GM23248 (cell line): ENCODE measurements around the gene IP6K3. TPM values are rescaled to one million over a fixed set of nuclear protein-coding genes. Genes with fewer than 3 reads are reported as not detected.

ENCODE experiments used
- DNase-seq: peaks from one replicate; pipeline ENCODE4 v3.0.0-alpha.2; 2015
- H2AFZ ChIP-seq: fragments of 200-600 bp; sonication (generic); 2 replicates; pipeline ENCODE4 v1.6.1; 2016; ENCODE audit warnings: antibody characterized with exemption
- H3F3A ChIP-seq: fragments of 200-600 bp; sonication (generic); 2 replicates; pipeline ENCODE4 v1.6.1; 2016; ENCODE audit warnings: mild to moderate bottlenecking, antibody characterized with exemption, mixed run types; ENCODE audit not compliant: insufficient read depth
- H3K27ac ChIP-seq: fragments of 200-600 bp; sonication (generic); 2 replicates; pipeline ENCODE4 v1.5.1; 2016; ENCODE audit warnings: mild to moderate bottlenecking
- H3K27me3 ChIP-seq: fragments of 200-600 bp; sonication (generic); replicated peaks from 2 replicates; pipeline ENCODE4 v1.6.1; 2016; ENCODE audit warnings: mild to moderate bottlenecking; ENCODE audit not compliant: insufficient read depth
- H3K36me3 ChIP-seq: fragments of 200-600 bp; sonication (generic); 2 replicates; pipeline ENCODE4 v1.6.1; 2016; ENCODE audit warnings: low read depth, mild to moderate bottlenecking
- H3K4me1 ChIP-seq: fragments of 200-600 bp; sonication (generic); 2 replicates; pipeline ENCODE4 v1.6.1; 2016; ENCODE audit warnings: mild to moderate bottlenecking; ENCODE audit not compliant: insufficient read depth
- H3K4me2 ChIP-seq: fragments of 200-600 bp; sonication (generic); one replicate; pipeline ENCODE4 v1.6.1; 2016; ENCODE audit warnings: mild to moderate bottlenecking; ENCODE audit not compliant: unreplicated experiment
- H3K4me3 ChIP-seq: fragments of 200-600 bp; sonication (generic); 2 replicates; pipeline ENCODE4 v1.5.1; 2016; ENCODE audit warnings: mild to moderate bottlenecking
- H3K79me2 ChIP-seq: fragments of 200-600 bp; sonication (generic); 2 replicates; pipeline ENCODE4 v1.6.1; 2016; ENCODE audit warnings: mild to moderate bottlenecking; ENCODE audit not compliant: insufficient read depth
- H3K9ac ChIP-seq: fragments of 200-600 bp; sonication (generic); 2 replicates; pipeline ENCODE4 v1.6.1; 2016; ENCODE audit warnings: mild to moderate bottlenecking
- H3K9me2 ChIP-seq: fragments of 200-600 bp; sonication (generic); 2 replicates; pipeline ENCODE4 v1.6.1; 2016; ENCODE audit warnings: mixed run types, mild to moderate bottlenecking, moderate library complexity; ENCODE audit not compliant: insufficient read depth
- H3K9me3 ChIP-seq: fragments of 200-600 bp; sonication (generic); one replicate; pipeline ENCODE4 v1.6.1; 2017; ENCODE audit warnings: low read depth
- H4K20me1 ChIP-seq: fragments of 200-600 bp; sonication (generic); 2 replicates; pipeline ENCODE4 v1.6.0; 2016; ENCODE audit not compliant: insufficient read depth
- EZH2 ChIP-seq: fragments of 200-600 bp; sonication (generic); IDR thresholded peaks from 2 replicates; pipeline ENCODE4 v1.6.1; 2018; ENCODE audit warnings: antibody characterized with exemption, mild to moderate bottlenecking; ENCODE audit not compliant: insufficient read depth, poor library complexity, severe bottlenecking
- EZH2phosphoT487 ChIP-seq: fragments of 200-600 bp; sonication (generic); IDR thresholded peaks from 2 replicates; pipeline ENCODE4 v1.6.1; 2018; ENCODE audit warnings: antibody characterized with exemption, moderate library complexity, mild to moderate bottlenecking, low read depth; ENCODE audit not compliant: insufficient read depth
- WGBS, 2 experiments: methylation state at CpG; one replicate each; pipeline ENCODE4 v1.1.6; 2015 to 2017; ENCODE audit warnings: low lambda C conversion rate in 2 of 2, low coverage in 1 of 2; ENCODE audit errors: missing lambda C conversion rate in 2 of 2; 5-methylcytosine and 5-hydroxymethylcytosine counted together
- in situ Hi-C: fragments of 300-500 bp; cut with MboI; formaldehyde crosslinking; loops from 2 replicates; pipeline ENCODE4 v1.15.0; 2020
- polyA plus RNA-seq: library from polyadenylated mRNA; unstranded; fragments of >200 nt; fragmentation: Nextera tagmentation; extraction: Ambion mirVana; gene quantifications from 2 replicates; pipeline ENCODE4 v1.2.1, GENCODE V29; 2016
- total RNA-seq: library from RNA; depleted of rRNA; stranded (reverse); fragments of >200 nt; shearing (Covaris generic); gene quantifications from 2 replicates; pipeline ENCODE4 v1.2.3, GENCODE V29; 2014

IP6K3 gene
- total and polyA plus RNA-seq, 2 experiments from 2014 or later, result not detected

- in situ Hi-C loops, result no loop called here
- WGBS, 2 experiments, result 96 to 99% methylated on average over 7 of the region's 7 CpGs
- no peak overlapping the region for H3K4me2 ChIP-seq
Observed at GRCh38 chr6:33716379-33716778, 30.3 kb downstream of the IP6K3 start.

DNA sequence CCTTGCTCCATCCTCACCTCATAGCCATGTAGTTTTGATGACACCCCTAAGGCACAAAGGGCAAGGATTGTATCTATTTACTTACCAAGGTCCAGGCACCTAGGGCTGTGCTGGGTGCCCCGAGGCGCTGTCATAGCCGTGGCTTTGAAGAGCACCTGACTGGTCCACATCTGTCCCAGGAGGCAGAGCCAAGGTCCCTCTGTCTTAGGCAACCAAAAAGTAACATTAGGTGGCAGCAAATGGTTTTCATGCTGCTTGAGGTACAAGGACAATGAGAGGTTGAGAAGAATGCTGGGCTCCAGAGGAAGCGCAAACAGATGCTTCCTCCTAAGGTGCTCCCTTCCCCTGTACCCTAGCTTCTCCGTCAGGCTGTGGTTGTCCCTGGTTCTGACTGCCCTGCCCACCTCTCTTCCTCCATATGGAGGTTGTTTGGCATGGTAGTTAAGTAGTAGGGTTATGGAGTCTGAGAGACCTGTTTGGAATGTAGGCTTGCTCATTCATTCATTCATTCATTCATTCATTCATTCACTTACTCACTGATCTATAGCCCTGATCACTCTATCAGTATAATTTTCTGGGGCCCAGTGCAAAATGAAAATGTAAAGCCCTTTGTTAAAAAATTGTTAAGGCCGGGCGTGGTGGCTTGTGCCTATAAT lies 32.2 kb downstream of the IP6K3 start:
- H3K4me2 ChIP-seq, result no peak overlapping the region
- DNase-seq, result no peak
- no peak overlapping the region for H3K4me3 ChIP-seq
- H3K36me3 ChIP-seq, result no peaks in the 10 kb centered on the region
- in situ Hi-C loops, result no loop called here
- no peaks in the 10 kb centered on the region for H3K9me2 ChIP-seq
- 83 to 84% methylated on average over 7 of the region's 7 CpGs for WGBS, 2 experiments
- H3K4me1 ChIP-seq, result peaks cover 12% of the 10 kb centered on the region
- H2AFZ ChIP-seq, result no peak overlapping the region
- TF ChIP-seq EZH2, result no peak
- TF ChIP-seq EZH2phosphoT487, result no peak
- peaks cover 17% of the 10 kb centered on the region for H3K79me2 ChIP-seq
- H3K27ac ChIP-seq, result no peak overlapping the region
- H3K9me3 ChIP-seq, result no peaks in the 10 kb centered on the region
- no peaks in the 10 kb centered on the region; the same call in 1 of the 2 replicates for H3K27me3 ChIP-seq
- no peaks in the 10 kb centered on the region for H3F3A ChIP-seq
- H4K20me1 ChIP-seq, result no peaks in the 10 kb centered on the region
- H3K9ac ChIP-seq, result no peak overlapping the region

More at GRCh38 chr6:33716379-33716778, 30.3 kb downstream of the IP6K3 start:
- Histone ChIP-seq H3K27me3 (no peaks in the 10 kb centered on the region; the same call in 1 of the 2 replicates), H3K36me3 (no peaks in the 10 kb centered on the region), H3K9ac (no peak overlapping the region), H3K4me3 (no peak overlapping the region), H3K9me2 (no peaks in the 10 kb centered on the region), H3F3A (no peaks in the 10 kb centered on the region), H3K79me2 (no peaks in the 10 kb centered on the region), H4K20me1 (no peaks in the 10 kb centered on the region), H3K4me1 (no peaks in the 10 kb centered on the region), H2AFZ (no peak overlapping the region), H3K27ac (no peak overlapping the region), H3K9me3 (no peaks in the 10 kb centered on the region)
- TF ChIP-seq EZH2phosphoT487 (no peak), EZH2 (no peak)
- no peak for DNase-seq

- H3K9ac ChIP-seq, result no peak overlapping the region
- H3K4me3 ChIP-seq, result no peak overlapping the region
- no peak overlapping the region for H2AFZ ChIP-seq
- in situ Hi-C loops, result no loop called here
- H3K27me3 ChIP-seq, result no peaks in the 10 kb centered on the region
- no peak overlapping the region for H3K27ac ChIP-seq
- 69% methylated on average over 2 of the region's 2 CpGs for WGBS, 2 experiments
- H3F3A ChIP-seq, result no peaks in the 10 kb centered on the region
- DNase-seq, result no peak
- peaks cover 22% of the 10 kb centered on the region for H3K79me2 ChIP-seq
- peaks cover 12% of the 10 kb centered on the region for H3K4me1 ChIP-seq
- H3K4me2 ChIP-seq, result no peak overlapping the region
- TF ChIP-seq EZH2phosphoT487, result no peak
- TF ChIP-seq EZH2, result no peak
- no peaks in the 10 kb centered on the region for H3K9me2 ChIP-seq
- no peaks in the 10 kb centered on the region for H3K36me3 ChIP-seq
- H4K20me1 ChIP-seq, result no peaks in the 10 kb centered on the region
- no peaks in the 10 kb centered on the region for H3K9me3 ChIP-seq
Observed at GRCh38 chr6:33713786-33714185, 32.9 kb downstream of the IP6K3 start.

GRCh38 chr6:33712914-33713313 lies 33.8 kb downstream of the IP6K3 start:
- no peak overlapping the region for H3K27ac ChIP-seq
- 75 to 76% methylated on average over 3 of the region's 3 CpGs for WGBS, 2 experiments
- H3K79me2 ChIP-seq, result peaks cover 24% of the 10 kb centered on the region
- H3K4me1 ChIP-seq, result peaks cover 12% of the 10 kb centered on the region
- no peak for DNase-seq
- no peak overlapping the region for H3K4me3 ChIP-seq
- H2AFZ ChIP-seq, result no peak overlapping the region
- in situ Hi-C loops, result no loop called here
- no peaks in the 10 kb centered on the region for H3K9me3 ChIP-seq
- no peaks in the 10 kb centered on the region for H3K36me3 ChIP-seq
- TF ChIP-seq EZH2phosphoT487, result no peak
- no peak for TF ChIP-seq EZH2
- no peaks in the 10 kb centered on the region for H3K9me2 ChIP-seq
- H3K27me3 ChIP-seq, result no peaks in the 10 kb centered on the region
- H3K9ac ChIP-seq, result no peak overlapping the region
- no peaks in the 10 kb centered on the region for H4K20me1 ChIP-seq
- no peak overlapping the region for H3K4me2 ChIP-seq
- H3F3A ChIP-seq, result no peaks in the 10 kb centered on the region
